ENCODE data around the gene MANSC4. TPM values are rescaled to one million over a fixed set of nuclear protein-coding genes. Genes with fewer than 3 reads are reported as not detected.
"Not testable (repeated sequence)": the region's sequence is repeated elsewhere in the genome, so short reads cannot be mapped to it uniquely, and the experiment has no call there.

MANSC4 gene
- total RNA-seq, 2 experiments from 2014 or later, result not detected

- CTCF ChIA-PET (ENCODE audit: unreplicated experiment), result no interaction called here
- no peaks in the 10 kb centered on the region for H3K9me3 ChIP-seq (ENCODE audit: low read length)
These were observed 36.4 kb downstream of the MANSC4 start for GRCh38 chr12:27743601-27744000.

GRCh38 chr12:27734321-27734720 lies 45.7 kb downstream of the MANSC4 start:
- H3K4me1 ChIP-seq (ENCODE audit: insufficient read depth, low read length, poor library complexity, severe bottlenecking); H2AFZ ChIP-seq (ENCODE audit: low read length); H3K4me3 ChIP-seq (ENCODE audit: low read depth, low read length, poor library complexity, severe bottlenecking); H3K4me2 ChIP-seq (ENCODE audit: low read length); H3K79me2 ChIP-seq (ENCODE audit: insufficient read depth, low read depth, low read length); DNase-seq (ENCODE audit: low spot score); H4K20me1 ChIP-seq (ENCODE audit: insufficient read depth, low read length); BruUV-seq (replicated peaks); H3K27ac ChIP-seq (ENCODE audit: low read depth, low read length, poor library complexity, severe bottlenecking); H3K9me2 ChIP-seq (ENCODE audit: insufficient read depth, low read length); H3K9me3 ChIP-seq (ENCODE audit: low read length); intact Hi-C loops (cut with micrococcal nuclease; ENCODE audit: unreplicated experiment): not testable (repeated sequence)
- CTCF ChIA-PET (ENCODE audit: unreplicated experiment), result interaction anchor here (1.1 kb wide), 1 partner anchor 8 kb away, joined by 3 read pairs; no protein-coding TSS in a partner anchor
- H3K36me3 ChIP-seq (ENCODE audit: insufficient read depth, low read length), result peaks cover 83% of the 10 kb centered on the region
- POLR2A ChIA-PET, result interaction anchor here (0.6 to 1.0 kb wide), 4 partner anchors 21 to 1232 kb away, joined by 3 to 6 read pairs (median 4); no protein-coding TSS in a partner anchor

More at GRCh38 chr12:27743601-27744000, 36.4 kb downstream of the MANSC4 start:
- no peak overlapping the region for H3K27ac ChIP-seq (ENCODE audit: low read depth, low read length, poor library complexity, severe bottlenecking)
- DNase-seq (ENCODE audit: low spot score), result no peak
- H3K79me2 ChIP-seq (ENCODE audit: insufficient read depth, low read depth, low read length), result no peaks in the 10 kb centered on the region
- H3K36me3 ChIP-seq (ENCODE audit: insufficient read depth, low read length), result peaks cover 75% of the 10 kb centered on the region
- no peak overlapping the region for H2AFZ ChIP-seq (ENCODE audit: low read length)
- TF ChIP-seq, protein P1, sequence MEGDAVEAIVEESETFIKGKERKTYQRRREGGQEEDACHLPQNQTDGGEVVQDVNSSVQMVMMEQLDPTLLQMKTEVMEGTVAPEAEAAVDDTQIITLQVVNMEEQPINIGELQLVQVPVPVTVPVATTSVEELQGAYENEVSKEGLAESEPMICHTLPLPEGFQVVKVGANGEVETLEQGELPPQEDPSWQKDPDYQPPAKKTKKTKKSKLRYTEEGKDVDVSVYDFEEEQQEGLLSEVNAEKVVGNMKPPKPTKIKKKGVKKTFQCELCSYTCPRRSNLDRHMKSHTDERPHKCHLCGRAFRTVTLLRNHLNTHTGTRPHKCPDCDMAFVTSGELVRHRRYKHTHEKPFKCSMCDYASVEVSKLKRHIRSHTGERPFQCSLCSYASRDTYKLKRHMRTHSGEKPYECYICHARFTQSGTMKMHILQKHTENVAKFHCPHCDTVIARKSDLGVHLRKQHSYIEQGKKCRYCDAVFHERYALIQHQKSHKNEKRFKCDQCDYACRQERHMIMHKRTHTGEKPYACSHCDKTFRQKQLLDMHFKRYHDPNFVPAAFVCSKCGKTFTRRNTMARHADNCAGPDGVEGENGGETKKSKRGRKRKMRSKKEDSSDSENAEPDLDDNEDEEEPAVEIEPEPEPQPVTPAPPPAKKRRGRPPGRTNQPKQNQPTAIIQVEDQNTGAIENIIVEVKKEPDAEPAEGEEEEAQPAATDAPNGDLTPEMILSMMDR (conservative IDR thresholded peaks at IDR 0.05; ENCODE audit: low read length), result no peak
- TF ChIP-seq EZH2phosphoT487 (IDR thresholded peaks at IDR 0.05; ENCODE audit: borderline replicate concordance, low read depth, low read length), result no peak
- H3K4me3 ChIP-seq (ENCODE audit: low read depth, low read length, poor library complexity, severe bottlenecking), result no peak overlapping the region
- POLR2A ChIA-PET, result interaction anchor here (0.5 kb wide), 1 partner anchor 11 kb away, joined by 3 read pairs; no protein-coding TSS in a partner anchor
- no TSS peak for BruUV-seq (replicated peaks)
- intact Hi-C loops (cut with micrococcal nuclease; ENCODE audit: unreplicated experiment), result no loop called here
- H3K4me1 ChIP-seq (ENCODE audit: insufficient read depth, low read length, poor library complexity, severe bottlenecking), result no peaks in the 10 kb centered on the region
- H4K20me1 ChIP-seq (ENCODE audit: insufficient read depth, low read length), result no peaks in the 10 kb centered on the region
- H3K4me2 ChIP-seq (ENCODE audit: low read length), result no peak overlapping the region
- no peaks in the 10 kb centered on the region for H3K9me2 ChIP-seq (ENCODE audit: insufficient read depth, low read length)

DNA sequence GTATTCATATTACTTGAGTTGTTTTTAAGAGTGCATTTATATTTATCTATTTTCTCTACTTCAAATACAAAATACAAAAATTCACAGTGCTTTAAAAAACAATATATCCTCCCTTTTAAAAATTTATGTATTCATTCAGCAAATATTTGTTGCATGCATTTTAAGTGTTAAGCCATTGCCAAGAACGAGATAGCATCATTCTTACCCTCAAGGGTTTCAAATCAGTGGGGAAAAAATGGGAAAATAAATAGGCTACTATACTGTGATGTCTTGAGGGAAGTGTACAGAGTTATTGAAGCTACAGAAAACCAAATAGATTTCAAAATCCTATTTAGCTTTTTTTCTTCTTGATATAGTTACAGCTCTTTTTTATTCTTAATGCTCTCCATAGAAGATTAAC lies 46.2 kb downstream of the MANSC4 start:
- TF ChIP-seq EZH2phosphoT487 (IDR thresholded peaks at IDR 0.05; ENCODE audit: borderline replicate concordance, low read depth, low read length), result no peak
- H3K9me2 ChIP-seq (ENCODE audit: insufficient read depth, low read length), result no peaks in the 10 kb centered on the region
- POLR2A ChIA-PET, result interaction anchor here (0.6 to 1.0 kb wide), 3 partner anchors 21 to 387 kb away, joined by 3 to 6 read pairs (median 3); no protein-coding TSS in a partner anchor
- no peak for DNase-seq (ENCODE audit: low spot score)
- intact Hi-C loops (cut with micrococcal nuclease; ENCODE audit: unreplicated experiment), result loop anchor here (1.0 to 2.0 kb wide), 2 partner anchors 88 to 207 kb away; no protein-coding TSS in a partner anchor
- H3K27ac ChIP-seq (ENCODE audit: low read depth, low read length, poor library complexity, severe bottlenecking), result no peak overlapping the region
- H4K20me1 ChIP-seq (ENCODE audit: insufficient read depth, low read length), result 0 out of 2 replicates have a peak, but pooled peaks cover 4% of the 10 kb centered on the region
- H3K79me2 ChIP-seq (ENCODE audit: insufficient read depth, low read depth, low read length), result no peaks in the 10 kb centered on the region
- CTCF ChIA-PET (ENCODE audit: unreplicated experiment), result interaction anchor here (1.1 kb wide), 1 partner anchor 9 kb away, joined by 3 read pairs; no protein-coding TSS in a partner anchor
- no peaks in the 10 kb centered on the region for H3K9me3 ChIP-seq (ENCODE audit: low read length)
- no peak overlapping the region for H2AFZ ChIP-seq (ENCODE audit: low read length)
- H3K4me3 ChIP-seq (ENCODE audit: low read depth, low read length, poor library complexity, severe bottlenecking), result no peak overlapping the region
- no peak overlapping the region for H3K4me2 ChIP-seq (ENCODE audit: low read length)
- BruUV-seq (replicated peaks), result no TSS peak
- peaks cover 83% of the 10 kb centered on the region for H3K36me3 ChIP-seq (ENCODE audit: insufficient read depth, low read length)
- H3K4me1 ChIP-seq (ENCODE audit: insufficient read depth, low read length, poor library complexity, severe bottlenecking), result no peaks in the 10 kb centered on the region

Data from OCI-LY7 (cell line).